HepG2 (cell line): ENCODE measurements around the gene CALY. TPM values are rescaled to one million over a fixed set of nuclear protein-coding genes. Genes with fewer than 3 reads are reported as not detected.

Experiments
- CBX5 ChIP-seq: sonication (generic); formaldehyde crosslinking; IDR thresholded peaks from 2 replicates; pipeline ENCODE4 v1.4.0; 2020; ENCODE audit warnings: missing genetic modification reagents, borderline replicate concordance
- JUNB ChIP-seq: sonication (generic); formaldehyde crosslinking; IDR thresholded peaks from 2 replicates; pipeline ENCODE4 v1.8.0; 2022; ENCODE audit warnings: missing genetic modification reagents, mild to moderate bottlenecking, borderline replicate concordance
- KMT2A ChIP-seq: sonication (generic); formaldehyde crosslinking; IDR thresholded peaks from 2 replicates; pipeline ENCODE4 v1.4.0; 2020; ENCODE audit warnings: missing genetic modification reagents
- LBX2 ChIP-seq: sonication (generic); formaldehyde crosslinking; IDR thresholded peaks from 2 replicates; pipeline ENCODE4 v1.5.0; 2020; ENCODE audit warnings: missing genetic modification reagents, mild to moderate bottlenecking, borderline replicate concordance
- LRRFIP1 ChIP-seq: sonication (generic); formaldehyde crosslinking; conservative IDR thresholded peaks from 2 replicates; pipeline ENCODE4 v1.4.0; 2020; ENCODE audit warnings: missing genetic modification reagents
- PHF5A ChIP-seq: IDR thresholded peaks from one replicate; pipeline ENCODE4 v1.6.1; 2018; ENCODE audit warnings: low read depth, missing genetic modification reagents; ENCODE audit not compliant: unreplicated experiment
- SCMH1 ChIP-seq: sonication (generic); formaldehyde crosslinking; IDR thresholded peaks from 2 replicates; pipeline ENCODE4 v1.9.0; 2021; ENCODE audit warnings: missing genetic modification reagents, mild to moderate bottlenecking, borderline replicate concordance
- SMYD3 ChIP-seq: sonication (generic); formaldehyde crosslinking; IDR thresholded peaks from 2 replicates; pipeline ENCODE4 v1.8.1; 2023; ENCODE audit warnings: mild to moderate bottlenecking, missing genetic modification reagents
- ZBTB33 ChIP-seq: sonication (generic); formaldehyde crosslinking; IDR thresholded peaks from 2 replicates; pipeline ENCODE4 v1.4.0; 2020; ENCODE audit warnings: missing genetic modification reagents
- ZKSCAN1 ChIP-seq: fragments of 150-350 bp; IDR thresholded peaks from 2 replicates; pipeline ENCODE4 v1.6.1; 2014; ENCODE audit warnings: low read length
- ZNF256 ChIP-seq: sonication (generic); formaldehyde crosslinking; conservative IDR thresholded peaks from 2 replicates; pipeline ENCODE4 v1.4.0; 2020; ENCODE audit warnings: missing genetic modification reagents
- ZNF275 ChIP-seq: sonication (generic); formaldehyde crosslinking; IDR thresholded peaks from 2 replicates; pipeline ENCODE4 v1.8.0; 2022; ENCODE audit warnings: missing genetic modification reagents, mild to moderate bottlenecking, inconsistent platforms, borderline replicate concordance
- ZNF281 ChIP-seq: sonication (generic); formaldehyde crosslinking; IDR thresholded peaks from 2 replicates; pipeline ENCODE4 v1.4.0; 2020; ENCODE audit warnings: missing genetic modification reagents, borderline replicate concordance
- ZNF512B ChIP-seq: sonication (generic); formaldehyde crosslinking; IDR thresholded peaks from 2 replicates; pipeline ENCODE4 v1.5.1; 2020; ENCODE audit warnings: missing genetic modification reagents, mild to moderate bottlenecking, borderline replicate concordance
- ZNF839 ChIP-seq: sonication (generic); formaldehyde crosslinking; IDR thresholded peaks from 2 replicates; pipeline ENCODE4 v1.4.0; 2020; ENCODE audit warnings: missing genetic modification reagents, mild to moderate bottlenecking, borderline replicate concordance
- polyA plus RNA-seq, 8 experiments: library from polyadenylated mRNA; depleted of rRNA in 3 of 8; stranded (reverse) in 7 of 8; unstranded in 1 of 8; fragments of >200 nt; fragmentation: Illumina TruSeq in 4 of 8; extraction: Trizol in 4 of 8; gene quantifications; 2 replicates each; pipeline versions ENCODE4 v1.2.1 to v1.2.3, GENCODE V29; 2011 to 2016; ENCODE audit warnings: low read depth in 4 of 8, missing spikeins in 1 of 8, mixed read lengths in 1 of 8; ENCODE audit not compliant: insufficient read depth in 1 of 8
- total RNA-seq, 5 experiments: library from RNA; depleted of rRNA; stranded (reverse); fragments of >200 nt; fragmentation: Illumina TruSeq; extraction: Trizol; gene quantifications; 2 replicates each; pipeline ENCODE4 v1.2.3, GENCODE V29; 2016; ENCODE audit warnings: low read depth in 1 of 5

Gene CALY
- total and polyA plus RNA-seq, 2 of the 13 experiments (the other 11 are each of a cell fraction or from before 2014, with no cell fraction given), result 0.08 TPM; not detected in 1

- TF ChIP-seq ZNF275 (CRISPR knock-in tag), result 0 out of 2 replicates have a peak, but pooled peaks have one; percentile 28
- TF ChIP-seq ZKSCAN1, result no peak
- TF ChIP-seq JUNB, result no peak
- TF ChIP-seq ZNF256 (CRISPR knock-in tag), result no peak
- TF ChIP-seq LBX2, result no peak
- no peak for TF ChIP-seq ZNF512B (CRISPR knock-in tag)
- TF ChIP-seq ZBTB33, result no peak
- no peak for TF ChIP-seq ZNF839 (CRISPR knock-in tag)
- TF ChIP-seq PHF5A (CRISPR knock-in tag), result no peak
- no peak; the same call in 1 of the 2 replicates for TF ChIP-seq KMT2A (CRISPR knock-in tag)
- no peak for TF ChIP-seq SCMH1
- no peak for TF ChIP-seq LRRFIP1 (CRISPR knock-in tag)
- no peak for TF ChIP-seq CBX5
- TF ChIP-seq SMYD3 (CRISPR knock-in tag), result no peak
- TF ChIP-seq ZNF281 (CRISPR knock-in tag), result no peak
These were observed 36.7 kb upstream of the CALY start, which contains the start of gene ECHS1 (continued) for GRCh38 chr10:133373174-133374090.
